ENCODE results near the gene COL8A2.

Gene COL8A2

DNA sequence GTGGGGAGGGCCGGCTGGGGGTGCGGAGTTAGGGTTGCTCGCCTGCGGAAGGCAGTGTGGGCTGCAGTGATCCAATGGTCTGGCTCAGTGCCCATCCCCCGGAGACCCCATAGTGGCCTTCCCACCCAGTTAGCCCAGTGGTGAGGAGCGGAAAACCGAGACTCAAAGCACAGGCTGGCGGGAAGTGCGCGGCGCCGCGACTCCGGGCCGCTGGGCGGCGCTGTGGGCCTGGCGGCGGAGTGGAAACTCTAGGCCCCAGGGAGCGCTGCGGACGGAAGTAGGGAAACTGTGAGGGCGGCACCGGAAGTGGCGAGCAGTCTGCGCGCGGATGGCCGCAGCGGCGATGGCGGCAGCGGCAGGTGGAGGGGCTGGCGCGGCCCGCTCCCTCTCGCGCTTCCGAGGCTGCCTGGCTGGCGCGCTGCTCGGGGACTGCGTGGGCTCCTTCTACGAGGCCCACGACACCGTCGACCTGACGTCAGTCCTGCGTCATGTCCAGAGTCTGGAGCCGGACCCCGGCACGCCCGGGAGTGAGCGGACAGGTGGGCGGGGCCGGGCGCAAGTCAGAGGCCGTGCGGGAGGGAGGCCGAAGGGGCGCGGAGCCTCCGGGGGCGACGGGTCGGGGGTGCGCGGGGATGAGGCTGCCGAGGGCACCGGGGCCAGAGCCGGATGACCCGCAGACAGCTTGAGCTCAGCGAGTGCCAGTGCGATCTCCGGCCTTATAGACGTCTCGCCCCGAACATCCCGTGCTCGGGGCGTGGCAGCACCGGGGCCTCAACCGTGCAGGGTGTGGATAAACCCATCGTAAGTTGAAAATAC lies 36.2 kb downstream of the COL8A2 start, which contains the start of gene ADPRS:
Gene ADPRS (plus strand): TSS at position 316 of the 816 bp plus-strand sequence. CDS start 13 bp downstream, at position 329.
- DNase-seq, result peak; percentile 90

DNA sequence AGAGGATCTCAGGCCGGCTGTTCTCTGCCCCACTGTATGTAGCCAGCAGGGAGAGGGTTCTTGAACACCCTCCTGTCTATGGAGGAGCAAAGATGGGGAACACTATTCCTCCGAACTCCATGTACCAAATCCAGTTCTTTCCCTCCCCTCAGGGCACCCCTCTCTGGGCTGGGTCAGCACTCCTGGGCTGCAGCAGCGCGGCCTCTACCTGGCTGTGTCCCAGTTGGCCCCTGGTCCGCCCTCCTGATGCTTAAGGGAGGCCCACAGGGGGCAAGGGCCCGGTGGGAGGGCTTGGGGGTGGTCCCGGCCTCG lies 36.8 kb downstream of the COL8A2 start:
- DNase-seq, result no peak

DNA sequence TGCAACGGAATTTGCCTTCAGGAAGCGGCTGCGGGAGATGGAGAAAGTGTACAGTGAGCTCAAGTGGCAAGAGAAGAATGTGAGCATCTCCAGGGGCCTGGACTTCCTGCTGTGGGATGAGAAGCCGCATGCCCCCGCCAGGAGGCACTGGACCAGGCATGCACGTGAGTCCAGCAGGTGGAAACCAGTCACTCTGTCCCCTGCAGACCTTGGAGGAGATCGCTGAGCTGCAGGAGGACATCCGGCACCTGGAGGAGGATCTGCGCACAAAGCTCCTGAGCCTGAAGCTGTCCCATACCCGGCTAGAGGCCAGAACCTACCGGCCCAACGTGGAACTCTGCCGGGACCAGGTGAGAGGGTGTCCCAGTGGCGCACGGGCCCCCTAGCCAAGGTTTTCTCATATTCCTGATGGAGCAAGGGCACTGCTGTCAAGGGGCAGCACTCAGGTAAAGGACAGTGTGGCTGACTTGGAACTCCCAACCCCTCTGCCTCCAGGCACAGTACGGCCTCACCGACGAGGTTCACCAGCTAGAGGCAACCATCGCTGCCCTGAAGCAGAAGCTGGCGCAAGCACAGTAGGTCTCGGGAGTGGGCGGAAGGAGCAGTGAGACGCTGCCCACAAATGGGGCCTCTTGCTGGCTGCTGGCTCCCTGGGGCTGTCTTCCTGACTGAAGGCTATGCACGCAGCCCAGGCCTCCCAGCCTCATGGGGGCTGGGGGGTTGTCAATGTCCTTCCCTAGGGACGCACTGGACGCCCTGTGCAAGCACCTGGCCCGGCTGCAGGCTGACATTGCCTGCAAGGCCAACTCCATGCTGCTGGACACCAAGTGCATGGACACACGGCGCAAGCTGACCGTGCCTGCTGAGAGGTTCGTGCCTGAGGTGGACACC lies 37.5 kb downstream of the COL8A2 start:
- DNase-seq, result no peak

DNA sequence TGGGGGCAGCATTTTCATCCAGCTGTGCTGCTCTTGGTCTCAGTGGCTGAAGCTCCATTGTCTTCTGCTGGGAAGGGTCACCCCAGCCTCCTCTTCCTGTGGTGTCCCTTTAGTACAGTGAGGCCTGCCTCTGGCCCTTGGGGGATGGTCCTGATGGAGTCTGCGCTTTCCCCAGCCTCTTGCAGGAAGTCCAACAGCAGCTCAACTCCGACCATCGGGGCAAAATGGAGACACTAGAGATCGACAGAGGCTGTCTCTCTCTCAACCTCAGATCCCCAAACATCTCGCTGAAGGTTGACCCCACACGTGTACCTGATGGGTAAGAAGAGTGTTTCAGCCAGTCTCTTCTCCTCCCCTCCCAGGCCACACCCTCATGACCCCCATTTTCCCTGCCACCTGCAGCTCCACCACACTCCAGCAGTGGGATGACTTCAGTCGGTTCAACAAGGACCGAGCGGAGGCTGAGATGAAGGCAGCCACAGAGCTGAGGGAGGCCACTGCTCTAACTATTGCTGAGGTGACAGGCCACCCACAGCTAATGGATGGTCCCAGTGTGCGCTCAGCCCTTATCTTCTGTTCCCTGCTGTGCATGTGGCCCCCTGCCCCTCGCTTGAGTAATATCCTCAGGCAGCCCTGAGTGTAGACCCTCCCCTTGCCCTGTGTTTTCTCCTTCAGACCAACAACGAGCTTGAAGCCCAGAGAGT lies 38.3 kb downstream of the COL8A2 start:
- no peak for DNase-seq

DNA sequence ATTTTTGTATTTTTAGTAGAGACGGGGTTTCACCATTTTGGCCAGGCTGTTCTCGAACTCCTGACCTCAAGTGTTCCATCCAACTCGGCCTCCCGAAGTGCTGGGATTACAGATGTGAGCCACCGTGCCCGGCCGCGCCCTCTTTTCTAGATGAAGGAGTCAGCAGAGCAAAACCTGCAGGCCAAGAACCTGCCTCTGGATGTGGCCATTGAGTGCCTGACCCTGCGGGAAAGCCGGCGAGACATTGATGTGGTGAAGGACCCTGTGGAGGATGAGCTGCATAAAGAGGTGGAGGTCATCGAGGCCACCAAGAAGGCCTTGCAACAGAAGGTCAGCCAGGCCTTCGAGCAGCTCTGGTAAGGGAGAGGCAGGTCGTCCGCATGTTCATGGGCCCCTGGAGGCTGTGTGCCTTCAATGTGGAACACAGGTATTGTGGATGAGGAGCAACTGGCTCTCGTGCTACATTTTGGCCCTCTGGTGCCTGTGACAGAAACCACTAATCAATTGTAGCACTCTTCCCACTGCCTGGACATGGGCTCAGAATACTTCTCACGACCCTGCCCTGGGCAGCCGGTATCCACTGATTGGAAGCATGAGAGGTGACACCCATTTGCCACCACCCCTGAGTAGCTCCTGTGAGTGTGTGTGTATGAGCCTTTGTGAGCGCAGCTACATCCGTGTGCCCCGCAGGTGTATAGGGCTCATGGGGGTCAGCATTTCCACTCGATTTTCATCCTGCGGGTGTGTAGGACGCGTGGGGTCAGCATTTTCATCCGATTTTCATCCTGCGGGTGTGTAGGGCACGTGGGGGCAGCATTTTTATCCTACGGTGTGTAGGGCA lies 39.1 kb downstream of the COL8A2 start:
- DNase-seq, result no peak

DNA sequence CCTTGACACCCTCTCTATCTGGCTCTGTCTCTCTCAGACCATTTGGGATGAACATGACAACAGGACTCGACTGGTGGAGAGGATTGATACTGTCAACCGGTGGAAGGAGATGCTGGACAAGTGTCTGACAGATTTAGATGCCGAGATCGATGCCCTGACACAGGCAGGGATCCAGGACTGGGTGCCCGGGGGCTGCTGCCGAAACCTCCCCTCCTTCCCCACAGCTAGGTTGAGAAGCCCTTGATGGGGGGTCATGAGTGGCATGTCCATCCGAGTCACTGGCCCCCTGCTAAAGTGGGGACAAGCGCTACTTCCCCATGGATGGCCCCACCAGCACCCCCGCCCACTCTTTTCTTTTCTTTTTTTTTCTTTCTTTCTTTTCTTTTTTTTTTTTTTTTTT lies 39.9 kb downstream of the COL8A2 start:
- DNase-seq, result no peak

DNA sequence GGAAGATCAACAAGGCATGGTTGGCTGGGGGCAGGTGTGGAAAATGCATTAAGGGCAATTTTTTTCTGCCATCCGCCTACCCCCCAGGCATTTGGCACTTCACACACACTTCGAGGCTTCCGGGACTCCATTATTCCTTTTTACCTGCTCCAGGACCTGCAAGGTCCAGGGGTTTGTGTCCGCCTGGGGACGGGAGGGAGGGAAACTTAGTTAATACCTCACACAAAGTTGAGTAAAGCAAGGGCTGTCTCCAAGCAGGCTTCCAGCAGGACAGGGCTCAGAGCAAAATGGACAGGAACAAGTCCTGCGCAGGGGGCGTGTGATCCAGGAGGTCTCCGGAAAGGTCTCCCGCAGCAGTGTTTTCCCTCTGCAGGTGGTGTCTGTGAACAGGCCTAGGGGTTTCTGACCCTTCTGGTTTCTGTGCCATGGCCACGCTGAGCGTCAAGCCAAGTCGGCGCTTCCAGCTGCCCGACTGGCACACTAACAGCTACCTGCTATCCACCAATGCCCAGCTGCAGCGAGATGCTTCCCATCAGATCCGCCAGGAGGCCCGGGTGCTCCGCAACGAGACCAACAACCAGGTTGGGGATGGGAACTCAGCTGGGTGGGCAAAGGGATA lies 40.4 kb downstream of the COL8A2 start:
- DNase-seq, result no peak

DNA sequence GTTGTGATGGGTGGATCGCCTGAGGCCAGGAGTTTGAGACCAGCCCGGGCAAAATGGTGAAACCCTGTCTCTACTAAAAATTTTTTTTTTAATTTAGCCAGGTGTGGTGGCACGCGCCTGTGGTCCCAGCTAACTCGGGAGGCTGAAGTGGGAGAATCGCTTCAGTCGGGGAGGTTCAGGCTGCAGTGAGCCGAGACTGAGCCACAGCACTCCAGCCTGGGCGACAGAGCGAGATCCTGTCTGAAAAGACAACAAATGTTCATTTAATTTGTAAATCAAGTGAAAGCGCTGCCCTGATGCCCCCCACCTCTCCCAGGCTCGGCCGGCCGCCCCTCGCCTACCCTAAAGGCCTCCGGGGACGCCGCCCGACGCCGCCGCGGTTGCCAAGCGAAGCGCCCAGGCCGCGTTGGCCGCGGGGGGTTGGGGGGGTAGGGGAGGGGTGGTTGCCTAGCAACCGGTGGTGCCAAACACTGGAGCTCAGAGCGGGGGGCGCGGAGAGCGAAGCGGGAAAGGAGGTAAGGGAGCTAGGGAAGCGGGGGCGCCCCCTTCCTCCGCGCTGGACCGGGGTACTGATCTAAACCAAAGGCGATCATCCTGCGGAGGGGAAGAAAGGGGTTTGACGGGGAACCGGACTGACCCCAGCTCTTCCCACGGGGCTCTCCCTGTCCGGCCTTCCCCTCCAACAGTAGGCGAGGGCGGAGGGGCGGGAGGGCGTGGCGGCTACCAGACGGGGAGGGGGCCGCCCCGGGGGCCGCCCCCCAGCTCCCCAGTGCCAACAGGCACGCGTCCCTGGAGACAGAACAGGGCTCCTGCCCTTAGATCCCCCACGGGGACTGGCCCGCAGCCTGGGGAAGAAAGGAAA lies 41.2 kb downstream of the COL8A2 start, which contains the start of gene TEKT2:
Gene TEKT2 (plus strand): TSS at position 460 of the 862 bp plus-strand sequence. CDS start 828 bp downstream, outside the sequence.
- DNase-seq, result peak; percentile 55

DNA sequence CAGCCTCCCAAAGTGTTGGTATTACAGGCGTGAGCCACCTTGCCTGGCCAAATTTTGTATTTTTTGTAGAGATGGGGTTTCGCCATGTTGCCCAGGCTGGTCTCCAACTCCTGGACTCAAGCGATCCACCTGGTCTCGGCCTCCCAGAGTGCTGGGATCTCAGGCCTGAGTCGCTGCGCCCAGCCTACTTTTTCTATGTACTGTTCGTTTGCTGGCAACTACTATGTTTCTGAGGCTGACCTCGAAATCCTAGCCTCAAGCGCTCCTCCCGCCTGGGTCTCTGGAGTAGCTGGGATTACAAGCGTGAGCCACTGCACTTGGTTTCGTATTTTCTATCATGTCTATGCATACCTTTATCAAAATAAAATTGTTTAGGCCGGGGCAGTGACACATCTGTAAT lies 41.8 kb downstream of the COL8A2 start:
- no peak for DNase-seq

DNA sequence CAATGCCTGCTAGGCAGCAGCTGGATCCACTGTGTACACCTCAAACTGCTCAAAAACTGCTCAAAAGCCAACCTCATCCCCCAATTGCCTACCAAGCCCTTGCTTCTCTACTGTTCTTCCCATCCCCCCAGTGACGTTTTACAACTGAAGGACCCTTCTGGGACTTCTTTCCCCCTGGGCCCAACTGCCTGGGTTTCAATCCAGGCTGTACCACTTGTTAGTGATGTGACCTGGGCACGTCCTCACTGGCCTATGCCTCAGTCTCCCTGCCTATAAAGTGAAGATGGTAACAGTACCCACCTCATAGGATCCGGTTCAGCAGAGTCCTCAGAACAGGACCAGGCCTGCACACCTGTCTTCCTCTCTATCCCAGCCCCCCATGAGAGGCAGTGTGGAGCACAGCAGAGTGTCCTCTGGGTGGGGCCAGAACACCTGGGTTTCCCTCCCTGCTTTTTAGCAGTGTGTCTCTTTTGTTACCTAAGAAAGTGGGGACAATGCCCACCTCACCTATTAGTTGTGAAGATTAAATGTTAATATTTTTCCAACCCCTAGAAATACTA lies 43.0 kb downstream of the COL8A2 start:
- no peak for DNase-seq

DNA sequence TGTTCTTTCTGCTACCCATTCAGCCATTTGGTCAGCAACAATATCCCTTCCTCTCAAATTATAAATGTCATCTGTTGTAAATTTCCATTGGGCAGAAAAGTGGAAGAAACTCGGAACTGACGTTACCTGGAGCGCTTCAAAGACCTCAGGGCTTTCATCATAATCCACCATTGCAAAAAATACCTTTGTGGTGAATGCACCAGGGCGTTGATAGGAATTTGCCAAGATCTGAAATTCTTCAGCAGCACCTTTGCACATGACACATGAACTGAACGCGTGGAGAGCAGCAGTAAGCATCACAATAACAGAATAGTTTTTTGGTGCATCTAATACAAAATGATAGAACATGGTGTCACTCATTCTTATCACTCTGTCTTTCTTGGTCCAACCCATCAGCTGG lies 44.2 kb downstream of the COL8A2 start:
- no peak for DNase-seq

DNA sequence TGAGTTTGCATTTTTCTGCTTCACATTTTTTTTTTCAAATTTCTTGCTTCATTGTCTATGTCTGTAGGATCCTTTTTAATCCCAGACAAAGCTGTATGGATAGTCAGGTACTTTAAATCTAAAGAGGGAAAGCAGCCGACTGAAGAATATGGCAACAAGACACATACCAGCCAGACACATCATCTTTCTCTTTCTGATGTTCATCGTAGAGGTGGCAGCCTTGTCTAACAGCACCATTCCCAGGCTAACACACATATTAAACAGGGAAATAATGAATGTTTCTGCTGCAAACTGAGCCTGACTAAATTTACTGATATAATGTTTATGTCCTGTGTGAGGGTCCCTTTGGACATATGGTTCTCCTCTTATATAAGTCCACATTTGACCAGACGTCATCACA lies 44.8 kb downstream of the COL8A2 start:
- DNase-seq, result no peak

DNA sequence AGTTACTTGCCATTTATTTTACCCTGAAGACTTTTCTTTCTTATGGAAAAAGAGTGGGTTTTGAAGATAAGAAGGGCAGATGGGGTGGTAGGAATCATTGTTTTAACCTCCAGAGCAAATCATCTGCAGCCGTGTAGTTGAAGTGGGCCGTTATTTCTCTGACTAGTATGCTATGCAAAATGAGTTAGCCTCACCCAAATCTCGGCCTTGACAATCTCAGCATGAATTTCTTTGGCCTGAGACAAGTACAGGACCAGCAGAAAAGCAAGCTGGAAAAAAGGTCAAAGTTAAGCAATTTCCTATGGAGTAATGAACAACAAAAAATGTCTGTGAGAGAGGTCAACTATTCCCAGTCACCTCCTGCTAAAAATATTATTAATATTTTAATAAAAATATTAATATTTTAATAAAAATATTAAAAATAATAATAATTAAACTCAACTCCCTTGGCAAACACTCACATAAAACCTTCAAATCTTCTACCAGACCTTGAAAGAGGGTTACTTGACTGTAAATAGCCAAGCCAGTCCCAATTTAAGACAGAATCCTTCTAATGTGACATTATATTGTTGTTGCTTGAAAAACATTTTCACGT lies 47.9 kb downstream of the COL8A2 start:
- no peak for DNase-seq

DNA sequence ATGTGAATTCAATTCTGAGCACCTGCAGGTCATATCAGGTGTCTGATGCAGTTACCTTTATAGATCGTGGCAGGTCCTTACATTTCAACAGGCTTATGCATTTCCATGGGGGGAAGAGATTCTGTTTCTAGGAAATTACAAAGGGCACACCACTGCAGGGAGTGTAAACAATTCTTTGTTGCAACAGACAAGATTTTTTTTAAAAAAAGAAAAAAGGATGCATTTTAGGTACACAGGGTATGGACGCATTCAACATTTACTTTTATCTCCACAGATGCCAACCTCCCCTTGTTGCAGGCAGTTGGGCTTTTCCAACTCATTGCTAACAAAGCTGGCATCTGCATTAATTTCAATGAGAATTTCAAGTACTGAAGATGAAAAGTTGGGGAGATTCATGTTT lies 54.7 kb downstream of the COL8A2 start:
- DNase-seq, result peak; percentile 25

DNA sequence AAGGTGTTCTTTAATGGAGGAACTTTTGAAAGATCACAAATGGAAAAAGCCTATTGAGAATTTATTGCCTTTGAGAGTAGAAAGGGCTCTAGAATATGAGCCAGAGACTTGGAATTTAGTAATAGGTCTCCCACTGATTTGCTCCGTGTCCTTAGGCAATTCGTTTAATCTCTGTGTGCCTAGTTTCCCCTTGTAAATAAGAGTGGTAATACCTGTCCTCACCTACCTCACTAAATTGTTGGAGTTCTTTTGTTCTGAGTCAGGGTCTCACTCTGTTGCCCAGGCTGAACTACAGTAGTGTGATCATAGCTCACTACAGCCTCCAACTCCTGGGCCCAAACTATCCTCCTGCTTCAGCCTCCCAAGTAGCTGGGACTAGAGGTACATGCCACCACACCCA lies 56.2 kb downstream of the COL8A2 start:
- DNase-seq, result no peak

DNA sequence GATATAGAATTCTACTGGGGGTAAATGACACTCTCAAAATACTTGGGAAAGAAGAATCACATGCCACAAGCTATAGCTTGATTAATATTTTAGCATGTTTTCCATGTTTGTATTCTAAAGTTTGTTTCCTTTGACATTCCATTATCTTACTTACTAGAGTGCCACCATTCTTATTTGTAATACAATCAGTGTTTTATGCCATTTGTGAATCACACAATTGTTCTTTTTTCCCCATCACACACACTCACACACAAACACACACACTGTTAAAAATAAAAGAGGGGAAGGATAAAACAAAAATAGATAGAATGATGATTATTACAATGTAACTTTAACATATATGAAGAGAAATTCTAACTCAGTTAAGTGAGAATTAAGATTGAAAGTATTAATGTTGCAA lies 57.2 kb downstream of the COL8A2 start:
- DNase-seq, result peak; percentile 28

DNA sequence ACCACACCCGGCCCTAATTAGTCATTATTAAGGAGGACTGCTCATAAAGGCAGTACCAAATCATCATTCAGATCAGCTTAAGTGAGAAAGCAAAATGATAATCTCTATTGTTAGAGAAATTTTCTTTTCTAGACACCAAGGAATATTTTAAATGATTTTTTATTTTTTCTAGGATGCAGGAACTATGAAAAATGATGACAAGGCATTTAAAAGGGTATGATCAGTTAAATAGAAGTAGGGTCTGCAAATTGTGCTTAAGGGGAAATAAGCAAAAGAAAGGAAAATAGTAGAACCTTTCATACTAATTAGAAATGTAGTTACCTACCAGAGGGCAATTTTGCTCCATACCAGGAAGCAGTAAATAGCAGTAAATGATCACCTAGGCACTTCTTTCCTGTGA lies 62.7 kb downstream of the COL8A2 start:
- no peak for DNase-seq

DNA sequence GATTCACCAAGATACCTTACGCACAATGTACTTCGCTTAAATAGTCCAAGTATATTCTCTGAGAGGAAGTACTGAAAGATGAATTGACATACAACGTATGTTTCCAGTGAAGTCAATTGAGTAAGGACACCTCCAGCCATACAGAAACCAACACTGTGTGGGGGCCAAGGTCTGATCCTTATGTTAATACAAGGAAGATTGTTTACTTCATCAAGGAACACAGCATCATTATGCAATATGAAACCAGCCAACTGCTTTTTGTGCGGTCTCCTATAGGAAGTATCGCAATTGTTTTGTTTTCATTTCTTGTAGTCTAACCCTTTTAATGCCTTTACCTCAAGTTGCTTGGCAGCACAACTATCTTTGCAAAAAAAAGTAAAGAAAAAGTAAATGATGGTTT lies 69.3 kb downstream of the COL8A2 start:
- no peak for DNase-seq

DNA sequence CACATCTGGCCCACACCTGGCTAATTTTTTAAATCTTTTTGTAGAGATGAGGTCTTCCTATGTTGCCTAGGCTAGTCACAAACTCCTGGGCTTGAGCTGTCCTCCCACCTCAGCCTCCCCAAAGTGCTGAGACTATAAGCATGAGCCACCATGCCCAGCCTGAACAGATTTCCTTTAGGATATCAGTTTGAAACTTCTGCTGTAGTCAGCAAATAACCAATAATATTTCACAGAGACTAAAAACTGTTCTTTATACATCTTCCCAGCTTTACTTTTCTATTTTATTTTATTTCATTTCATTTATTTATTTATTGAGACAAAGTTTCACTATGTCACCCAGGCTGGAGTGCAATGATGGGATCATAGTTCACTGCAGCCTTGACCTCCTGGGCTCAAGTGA lies 71.0 kb downstream of the COL8A2 start:
- no peak for DNase-seq

DNA sequence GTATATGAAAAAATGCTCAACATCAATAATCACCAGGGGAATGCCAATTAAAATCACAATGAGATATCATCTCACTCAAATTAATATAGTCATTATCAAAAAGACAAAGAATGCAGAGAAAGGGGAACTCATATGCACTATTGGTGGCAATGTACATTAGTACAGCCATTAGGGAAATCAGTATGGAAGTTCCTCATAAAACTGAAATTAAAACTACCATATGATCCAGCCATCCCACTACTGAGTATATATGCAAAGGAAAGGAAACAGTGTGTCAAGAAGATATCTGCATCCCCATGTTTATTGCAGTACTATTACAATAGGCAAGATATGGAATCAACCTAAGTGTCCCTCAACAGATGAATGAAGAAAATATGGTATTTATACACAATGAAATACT lies 73.2 kb downstream of the COL8A2 start:
- no peak for DNase-seq

All from midbrain (tissue), 1 donor.